ENCODE results near the gene AGPAT1. TPM values are rescaled to one million over a fixed set of nuclear protein-coding genes. Genes with fewer than 3 reads are reported as not detected.
A peak's percentile ranks its signal among the peaks of the same experiment; 100 is the strongest.

AGPAT1 gene
- total and polyA plus RNA-seq, 2 of the 13 experiments (the other 11 are each of a cell fraction or from before 2014, with no cell fraction given), result 51.3 to 139 TPM

DNA sequence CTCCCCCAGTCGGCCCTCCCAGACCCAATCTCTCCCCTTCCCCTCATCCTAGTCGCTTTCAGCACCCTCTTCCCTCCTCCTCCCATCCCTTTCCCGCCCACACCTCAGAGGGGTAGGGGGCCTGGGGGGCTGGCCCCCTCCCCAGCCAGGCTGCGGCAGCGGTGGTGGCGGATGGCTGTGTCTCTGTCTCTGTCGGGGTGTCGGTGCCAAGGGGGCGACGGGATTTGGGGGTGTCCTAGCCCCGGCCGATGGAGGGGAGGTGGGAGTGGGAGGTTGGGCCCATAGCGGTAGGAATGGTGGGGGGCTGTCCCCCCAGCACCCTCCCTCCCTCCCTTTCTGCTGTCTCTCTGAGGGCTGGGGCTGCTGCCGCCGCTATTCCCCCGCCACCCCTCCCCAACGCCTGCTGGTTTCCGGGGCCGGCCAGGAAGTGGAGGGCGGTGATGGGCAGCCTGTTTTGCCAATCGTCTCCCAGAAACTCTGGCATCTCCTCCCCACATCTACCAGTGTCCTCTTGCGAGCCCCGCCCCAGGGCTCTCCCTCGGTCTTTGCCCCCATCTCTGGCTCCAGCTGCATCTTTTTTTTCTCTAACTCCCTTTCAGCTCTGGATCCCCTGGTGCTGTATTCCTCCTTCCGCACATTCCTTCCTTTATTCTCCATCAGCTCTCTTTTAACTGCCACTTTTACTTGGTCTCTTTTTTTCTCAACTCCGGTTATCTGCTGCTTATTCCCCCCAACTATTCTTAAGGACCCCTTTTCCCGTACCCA is at the start of gene AGPAT1 (continued):
- peak; percentile 85 for TF ChIP-seq NFYB (CRISPR knock-in tag; IDR thresholded peaks at IDR 0.05)
- no peak; the same call in none of the 2 replicates for TF ChIP-seq PPARG (CRISPR knock-in tag; conservative IDR thresholded peaks at IDR 0.05)
- TF ChIP-seq TEAD2 (CRISPR knock-in tag; IDR thresholded peaks at IDR 0.05), result no peak
- 0 out of 2 replicates have a peak, but pooled peaks have one; percentile 46 for TF ChIP-seq MEIS2 (CRISPR knock-in tag; IDR thresholded peaks at IDR 0.05)
- TF ChIP-seq ZNF33A (CRISPR knock-in tag; IDR thresholded peaks at IDR 0.05; ENCODE audit: borderline replicate concordance), result no peak
- no peak for TF ChIP-seq ZSCAN29 (CRISPR knock-in tag; conservative IDR thresholded peaks at IDR 0.05)
- TF ChIP-seq, protein P1, sequence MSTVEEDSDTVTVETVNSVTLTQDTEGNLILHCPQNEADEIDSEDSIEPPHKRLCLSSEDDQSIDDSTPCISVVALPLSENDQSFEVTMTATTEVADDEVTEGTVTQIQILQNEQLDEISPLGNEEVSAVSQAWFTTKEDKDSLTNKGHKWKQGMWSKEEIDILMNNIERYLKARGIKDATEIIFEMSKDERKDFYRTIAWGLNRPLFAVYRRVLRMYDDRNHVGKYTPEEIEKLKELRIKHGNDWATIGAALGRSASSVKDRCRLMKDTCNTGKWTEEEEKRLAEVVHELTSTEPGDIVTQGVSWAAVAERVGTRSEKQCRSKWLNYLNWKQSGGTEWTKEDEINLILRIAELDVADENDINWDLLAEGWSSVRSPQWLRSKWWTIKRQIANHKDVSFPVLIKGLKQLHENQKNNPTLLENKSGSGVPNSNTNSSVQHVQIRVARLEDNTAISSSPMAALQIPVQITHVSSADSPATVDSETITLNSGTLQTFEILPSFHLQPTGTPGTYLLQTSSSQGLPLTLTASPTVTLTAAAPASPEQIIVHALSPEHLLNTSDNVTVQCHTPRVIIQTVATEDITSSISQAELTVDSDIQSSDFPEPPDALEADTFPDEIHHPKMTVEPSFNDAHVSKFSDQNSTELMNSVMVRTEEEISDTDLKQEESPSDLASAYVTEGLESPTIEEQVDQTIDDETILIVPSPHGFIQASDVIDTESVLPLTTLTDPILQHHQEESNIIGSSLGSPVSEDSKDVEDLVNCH (CRISPR knock-in tag; IDR thresholded peaks at IDR 0.05), result 0 out of 2 replicates have a peak, but pooled peaks have one; percentile 76
- TF ChIP-seq ZNF841 (CRISPR knock-in tag; IDR thresholded peaks at IDR 0.05; ENCODE audit: borderline replicate concordance), result no peak
- no peak for TF ChIP-seq ZNF557 (CRISPR knock-in tag; IDR thresholded peaks at IDR 0.05)
- no peak for TF ChIP-seq ZBTB46 (CRISPR knock-in tag; IDR thresholded peaks at IDR 0.05; ENCODE audit: borderline replicate concordance)
- TF ChIP-seq FOXK2 (IDR thresholded peaks at IDR 0.05), result no peak
- TF ChIP-seq ZBTB42 (CRISPR knock-in tag; IDR thresholded peaks at IDR 0.05), result no peak
- no peak for TF ChIP-seq EHMT2 (IDR thresholded peaks at IDR 0.05; ENCODE audit: borderline replicate concordance, low read depth, low read length)
- TF ChIP-seq, protein P2, sequence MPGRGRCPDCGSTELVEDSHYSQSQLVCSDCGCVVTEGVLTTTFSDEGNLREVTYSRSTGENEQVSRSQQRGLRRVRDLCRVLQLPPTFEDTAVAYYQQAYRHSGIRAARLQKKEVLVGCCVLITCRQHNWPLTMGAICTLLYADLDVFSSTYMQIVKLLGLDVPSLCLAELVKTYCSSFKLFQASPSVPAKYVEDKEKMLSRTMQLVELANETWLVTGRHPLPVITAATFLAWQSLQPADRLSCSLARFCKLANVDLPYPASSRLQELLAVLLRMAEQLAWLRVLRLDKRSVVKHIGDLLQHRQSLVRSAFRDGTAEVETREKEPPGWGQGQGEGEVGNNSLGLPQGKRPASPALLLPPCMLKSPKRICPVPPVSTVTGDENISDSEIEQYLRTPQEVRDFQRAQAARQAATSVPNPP (CRISPR knock-in tag; IDR thresholded peaks at IDR 0.05), result no peak
- TF ChIP-seq TBX3 (IDR thresholded peaks at IDR 0.05; ENCODE audit: borderline replicate concordance), result 0 out of 2 replicates have a peak, but pooled peaks have one; percentile 8
- peak; percentile 46; the same call in 1 of the 3 replicates for TF ChIP-seq MXI1 (IDR thresholded peaks at IDR 0.05; ENCODE audit: borderline replicate concordance, low read depth, low read length)
- TF ChIP-seq PAX8 (CRISPR knock-in tag; IDR thresholded peaks at IDR 0.05; ENCODE audit: borderline replicate concordance), result no peak
- no peak for TF ChIP-seq ZNF234 (CRISPR knock-in tag; conservative IDR thresholded peaks at IDR 0.05)
- no peak for TF ChIP-seq RELA (CRISPR knock-in tag; IDR thresholded peaks at IDR 0.05)
- no peak for TF ChIP-seq ARID3A (IDR thresholded peaks at IDR 0.05; ENCODE audit: low read depth, low read length)
- TF ChIP-seq ZNF510 (CRISPR knock-in tag; IDR thresholded peaks at IDR 0.05; ENCODE audit: low read depth), result peak; percentile 77; the same call in 1 of the 2 replicates
